Stimulated activated CD4-positive, alpha-beta T cell treated with anti-CD3 and anti-CD28 coated beads, Interleukin-15, amount 100 ng/mL, for 1 hour (primary cell): Measurements from ENCODE around the gene TBX15.

Experiments used
- DNase-seq, 2 donors: peaks; one replicate each; pipeline ENCODE4 v3.0.0-alpha.2; 2020; ENCODE audit warnings: low read depth in 1 of 2, low spot score in 1 of 2

The TBX15 gene

DNA sequence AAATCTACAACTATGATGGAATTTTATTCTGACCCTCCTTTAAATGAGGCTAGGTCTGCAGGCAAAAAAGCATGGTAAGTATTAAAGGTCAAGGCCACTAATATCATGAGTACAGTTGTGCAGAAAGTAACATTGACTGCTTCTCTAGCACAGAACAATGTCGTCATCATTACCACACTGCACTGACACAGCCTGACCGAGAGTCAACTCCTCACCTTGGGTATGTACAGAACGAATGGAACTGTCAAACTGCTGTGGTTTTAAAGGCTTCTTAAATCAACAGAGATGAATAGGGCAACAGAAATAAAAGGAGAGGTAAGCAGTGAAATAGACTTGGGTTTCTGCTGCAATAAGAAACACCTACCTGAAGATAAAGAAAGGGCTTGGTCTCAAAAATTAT is 88.8 kb downstream of the TBX15 start:
- no peak for DNase-seq

DNA sequence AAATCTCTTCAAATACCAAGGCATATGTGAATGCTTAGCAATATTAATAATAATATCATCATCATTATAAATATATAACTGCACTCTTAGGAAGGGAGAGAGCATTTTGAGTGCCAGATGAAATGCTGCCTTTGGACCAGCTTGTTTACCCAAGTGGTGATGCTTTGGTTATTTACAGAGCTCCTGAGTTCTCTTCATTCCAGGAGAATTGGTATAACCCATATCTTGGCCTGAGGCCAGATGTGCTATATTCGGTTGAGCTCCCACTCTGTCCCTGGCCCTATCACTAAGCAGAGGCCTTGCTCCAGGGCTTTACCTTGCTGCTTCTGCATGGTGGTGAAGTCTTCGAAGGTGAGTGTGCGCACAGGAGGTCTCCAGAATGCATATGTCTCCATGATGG is 89.4 kb downstream of the TBX15 start:
- DNase-seq: no peak

DNA sequence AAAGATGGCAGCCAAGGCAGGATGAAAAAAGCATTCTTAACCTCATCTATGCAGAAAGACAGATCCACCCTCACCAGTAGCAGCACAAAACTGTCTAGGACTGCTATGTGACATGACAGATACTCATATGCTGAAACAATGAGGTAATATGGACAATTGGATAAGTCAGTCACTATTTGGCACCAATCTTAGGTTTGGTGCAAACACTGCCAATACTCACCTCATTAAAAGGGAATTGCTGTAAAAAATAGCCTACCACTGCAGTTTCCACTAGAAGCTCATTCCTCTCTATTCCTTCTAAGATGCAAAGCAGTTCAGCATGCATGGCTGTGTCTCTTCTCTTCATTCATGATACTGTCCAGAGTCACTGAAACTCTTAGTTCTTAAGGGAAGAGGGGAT is 91.7 kb downstream of the TBX15 start:
- DNase-seq: no peak

DNA sequence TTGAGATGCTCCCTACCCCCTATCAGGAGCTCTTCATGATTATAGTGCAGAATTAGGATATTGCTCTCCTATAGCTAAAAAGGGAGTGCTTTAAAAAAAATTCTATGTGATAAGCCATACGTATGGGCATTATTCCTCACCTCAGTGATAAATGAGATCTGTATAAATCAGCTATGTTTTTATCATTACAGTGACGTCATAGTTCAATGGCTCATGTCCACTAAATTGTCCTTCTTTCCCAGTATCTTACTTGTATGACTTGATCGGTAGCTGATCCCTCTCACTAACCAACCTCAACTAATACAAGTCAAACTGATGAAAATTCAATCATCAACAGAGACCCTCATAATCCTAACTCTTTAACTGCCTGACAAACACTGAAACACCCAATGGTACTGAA is 93.3 kb downstream of the TBX15 start:
- DNase-seq: no peak

DNA sequence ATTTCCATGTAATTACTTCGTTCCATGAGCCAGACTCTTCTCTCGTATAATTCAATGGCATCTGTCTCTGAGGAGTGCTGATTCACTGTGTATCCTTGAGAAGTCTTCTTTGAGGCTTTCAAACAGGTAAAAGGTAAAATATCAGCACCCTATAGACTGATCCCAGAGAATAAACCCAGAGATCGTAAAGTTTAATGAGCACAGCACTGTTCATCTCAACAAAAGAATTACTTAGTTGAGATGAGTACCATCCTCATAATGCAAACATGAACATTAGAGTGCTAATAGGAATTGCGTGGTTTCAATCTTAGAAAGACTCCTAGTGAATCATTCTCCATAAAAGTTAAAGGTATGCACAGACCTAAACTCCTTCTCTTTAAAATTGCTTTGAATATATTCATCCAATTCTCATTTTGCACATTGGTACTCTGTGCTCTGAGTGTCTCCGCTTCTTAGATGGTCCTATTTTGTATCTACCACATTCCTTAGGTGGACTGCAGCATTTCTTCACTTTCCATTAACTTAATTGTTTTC is 97.2 kb downstream of the TBX15 start:
- no peak for DNase-seq

DNA sequence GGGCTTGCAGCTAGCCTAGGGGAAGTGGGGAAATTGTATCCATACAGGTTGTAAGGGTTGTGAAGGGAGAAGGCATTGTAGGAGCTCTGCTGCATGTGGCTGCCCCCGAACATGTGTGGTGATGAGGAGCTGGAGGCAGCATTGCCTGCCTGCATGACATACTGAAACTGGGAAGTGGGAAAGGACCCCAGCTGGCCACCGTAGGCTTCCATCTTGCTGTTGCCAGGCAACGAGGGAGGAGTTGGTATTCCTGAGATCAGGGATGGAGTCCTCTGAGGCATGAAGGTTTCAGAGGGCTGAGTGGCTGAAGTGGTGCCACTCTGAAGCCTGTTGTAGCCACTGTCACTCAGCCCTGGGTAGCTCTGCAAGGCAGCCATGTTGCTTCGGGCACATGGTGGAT is 103.2 kb downstream of the TBX15 start:
- no peak for DNase-seq

DNA sequence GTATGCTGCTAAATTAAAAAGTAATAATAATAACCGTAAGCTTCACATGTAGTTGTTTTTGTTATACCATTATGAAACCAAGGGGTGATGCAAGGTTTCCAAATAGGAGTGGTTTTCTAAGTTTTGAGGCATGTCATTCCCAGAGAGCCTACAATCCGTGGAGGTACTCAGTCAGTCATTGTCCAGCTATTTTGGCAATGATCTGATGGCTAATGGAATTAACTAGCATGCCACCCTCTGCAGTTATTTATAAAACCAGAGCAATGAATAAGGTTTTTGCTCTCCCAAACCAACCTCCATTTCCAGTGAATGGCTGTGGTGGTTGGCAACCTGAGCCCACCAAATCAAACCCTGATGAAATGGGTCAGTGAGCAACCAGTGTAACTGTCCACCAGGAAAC is 106.4 kb downstream of the TBX15 start:
- DNase-seq: no peak

DNA sequence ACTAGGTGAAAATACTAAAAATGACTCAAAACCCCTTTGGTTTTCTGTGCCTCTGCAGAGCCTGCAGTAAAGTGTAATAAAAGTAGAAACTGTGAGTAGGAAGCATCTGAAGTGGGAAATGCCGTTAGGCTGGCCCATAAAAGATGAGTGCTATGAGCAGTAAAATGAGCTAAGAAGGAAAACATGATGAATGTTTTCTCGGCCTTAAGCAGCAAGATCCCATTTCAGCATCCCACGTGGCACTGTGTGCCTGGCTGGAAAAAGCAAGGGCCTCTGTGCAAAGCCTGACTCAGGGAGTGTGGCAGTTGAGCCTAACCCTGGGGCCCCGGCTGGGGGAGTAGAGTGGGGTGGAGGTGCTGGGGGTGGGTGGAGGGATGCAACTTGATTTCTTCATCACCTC is 109.5 kb downstream of the TBX15 start:
- no peak for DNase-seq

DNA sequence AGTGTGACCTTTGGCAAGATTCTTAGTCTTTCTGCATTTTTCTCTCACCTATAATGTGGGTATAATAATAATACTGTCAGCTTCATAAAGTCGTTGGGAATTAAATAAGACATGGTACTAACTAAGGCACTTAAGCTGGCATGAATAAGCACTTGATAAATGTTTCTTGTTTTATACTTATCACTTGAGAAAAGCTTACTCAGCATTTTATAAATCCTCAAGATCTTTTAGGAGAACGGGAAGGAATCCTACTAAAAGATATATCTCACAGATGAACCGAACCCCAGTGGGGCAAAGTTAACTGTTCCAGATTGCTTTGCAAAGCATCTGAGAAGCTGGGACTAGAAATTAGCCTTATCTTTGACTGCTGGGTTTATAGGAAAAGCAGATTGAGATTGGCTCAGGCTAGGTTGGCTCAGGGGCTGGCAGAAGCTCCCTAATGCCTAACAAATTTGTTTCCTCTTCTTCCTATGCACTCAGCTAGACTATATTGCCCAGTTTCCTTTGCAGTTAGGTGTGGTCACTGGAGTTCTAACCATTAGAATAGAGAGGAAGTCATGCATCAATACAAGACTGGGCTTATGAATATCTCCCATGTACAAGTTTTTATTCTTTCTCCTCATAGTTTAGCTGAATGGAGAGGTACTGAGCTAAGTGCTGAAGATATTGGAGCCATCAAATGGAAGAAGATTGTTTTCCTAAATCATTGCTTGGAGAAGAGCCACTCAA is 110.3 kb downstream of the TBX15 start:
- no peak for DNase-seq

DNA sequence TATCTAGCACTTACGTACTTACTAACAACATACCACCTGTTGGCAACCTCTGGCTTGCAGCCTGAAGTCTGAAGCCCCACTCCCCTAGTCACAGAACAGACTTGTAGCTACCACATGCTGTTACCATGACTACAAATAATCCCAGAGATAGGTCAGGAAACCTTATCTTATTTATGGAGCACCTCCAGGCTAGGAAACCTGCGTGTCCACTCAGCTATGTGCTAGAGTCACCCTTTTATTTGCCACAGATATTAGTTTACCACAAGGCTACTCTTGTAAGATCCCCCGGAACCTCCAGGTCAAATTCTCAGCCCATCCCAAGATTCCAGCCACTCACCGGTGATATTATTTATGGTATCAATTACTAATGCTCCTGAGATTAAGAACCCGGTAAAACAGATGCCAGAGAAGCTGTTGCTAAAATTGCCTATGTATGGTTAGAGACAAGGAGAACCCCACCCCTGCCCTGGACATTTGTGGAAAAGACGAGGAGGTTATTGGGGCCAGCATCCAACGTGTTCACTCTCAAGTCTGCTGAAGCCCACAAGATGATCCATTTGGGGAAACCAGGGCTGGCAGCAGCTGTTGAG is 116.5 kb downstream of the TBX15 start:
- no peak for DNase-seq

DNA sequence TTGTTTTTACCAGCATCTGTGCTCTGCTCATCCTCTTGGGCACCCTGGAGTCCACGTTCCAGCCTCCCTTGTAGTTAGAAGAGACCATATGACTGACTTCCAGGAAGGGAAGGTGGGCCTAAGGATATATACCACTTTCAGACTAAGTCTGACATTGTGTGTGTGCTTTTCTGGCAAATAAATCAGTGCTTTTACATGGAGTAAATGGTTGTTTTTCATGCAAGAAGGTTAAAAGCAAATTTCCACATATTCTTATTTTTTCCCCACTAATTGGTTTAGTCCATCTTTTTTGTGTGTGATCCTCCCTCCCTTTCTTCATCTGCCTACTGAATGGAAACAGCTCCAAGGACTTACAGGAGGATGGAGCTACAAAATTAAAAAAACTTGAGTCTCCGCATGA is 119.8 kb downstream of the TBX15 start:
- no peak for DNase-seq

DNA sequence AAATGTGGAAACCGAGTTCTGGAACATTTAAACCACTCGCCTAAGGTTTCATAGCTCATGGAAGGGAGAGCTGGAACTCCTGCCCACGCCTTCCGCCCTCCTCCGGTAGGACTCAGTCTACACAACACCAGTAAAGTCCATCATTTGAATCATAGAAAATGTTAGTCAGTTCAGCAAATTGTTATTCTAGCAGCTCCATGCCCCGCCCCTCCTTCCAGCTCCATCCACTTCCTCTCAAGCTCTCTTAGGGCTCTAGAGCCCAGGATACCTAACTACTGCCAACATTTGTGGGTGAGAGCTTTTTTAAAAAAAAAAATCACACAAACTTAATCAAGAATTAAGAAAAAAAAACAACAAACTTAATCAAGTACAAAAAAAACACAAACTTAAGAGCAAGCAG is 121.8 kb downstream of the TBX15 start:
- no peak for DNase-seq

DNA sequence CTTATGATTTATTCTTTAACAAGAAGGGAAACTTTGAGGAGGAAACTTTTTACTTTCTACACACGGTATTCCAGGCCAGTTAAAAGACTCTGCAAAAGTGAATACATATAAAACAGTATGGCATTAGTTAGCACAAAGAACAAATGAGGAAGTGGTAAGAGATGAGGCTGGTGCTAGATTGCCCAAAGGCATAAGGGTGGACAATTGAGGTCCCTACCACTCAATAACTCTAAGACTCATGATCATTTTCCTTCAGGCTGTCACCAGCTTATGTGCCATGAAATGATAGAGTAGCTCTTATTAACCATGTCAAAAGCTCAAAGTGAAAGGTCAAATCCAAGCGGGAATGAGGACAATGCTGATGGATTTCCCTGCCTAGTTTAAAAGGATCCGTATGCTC is 124.5 kb downstream of the TBX15 start:
- DNase-seq: no peak

DNA sequence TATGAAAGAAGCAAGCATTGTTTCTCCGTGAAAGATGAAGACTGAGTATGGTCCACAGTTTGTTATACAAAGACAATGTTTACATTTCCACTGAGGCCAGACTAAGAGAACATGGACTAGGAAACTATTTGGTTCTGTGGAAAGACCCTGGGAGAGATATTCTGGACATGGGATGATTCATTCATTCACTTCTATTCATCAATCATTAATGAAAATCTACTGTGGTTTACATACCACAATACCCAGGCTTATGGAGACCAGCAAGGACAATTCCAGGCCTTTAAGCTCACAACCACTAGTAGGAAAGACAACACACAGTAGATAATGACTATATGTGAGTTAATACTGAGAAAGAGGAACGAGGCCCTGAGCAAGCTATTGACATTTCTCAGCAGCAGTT is 125.4 kb downstream of the TBX15 start:
- DNase-seq: no peak

DNA sequence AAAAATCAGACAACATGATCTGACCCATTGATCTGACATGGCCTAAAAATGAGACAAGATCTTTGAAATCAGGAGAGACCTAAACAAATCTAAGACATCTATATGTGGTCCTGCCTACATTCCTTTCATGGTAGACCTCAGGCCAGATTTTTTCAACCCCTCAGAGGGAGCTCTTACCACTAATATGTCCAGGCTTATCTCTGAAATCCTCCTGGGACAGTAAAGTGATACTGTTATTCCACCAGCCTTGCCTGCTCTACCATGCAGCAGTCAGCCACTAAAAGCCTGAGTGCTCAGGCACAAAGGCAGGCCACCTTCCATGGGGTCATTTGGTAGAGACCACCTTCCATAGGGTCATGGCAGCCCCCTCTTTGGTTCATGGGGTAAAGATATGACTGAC is 126.9 kb downstream of the TBX15 start:
- no peak for DNase-seq

DNA sequence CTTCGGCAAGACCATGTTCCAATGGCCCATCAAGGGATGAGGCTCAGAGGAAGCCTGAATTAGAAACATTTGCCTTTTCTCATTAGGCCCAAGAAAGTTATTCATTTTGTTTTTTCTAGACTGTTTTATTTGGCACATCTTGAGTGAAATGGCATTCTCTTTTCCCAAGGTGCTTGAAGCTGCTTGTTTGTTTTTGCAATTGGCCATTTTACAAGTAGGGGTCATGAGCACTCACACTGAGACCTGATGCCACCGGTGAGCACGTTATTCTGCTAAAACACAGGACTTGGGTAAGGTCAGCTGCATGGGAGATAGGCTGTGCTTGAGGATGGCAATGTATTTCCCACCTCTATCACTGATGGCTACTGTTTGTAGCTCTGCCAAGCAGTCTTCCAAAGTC is 128.1 kb downstream of the TBX15 start:
- DNase-seq: no peak

DNA sequence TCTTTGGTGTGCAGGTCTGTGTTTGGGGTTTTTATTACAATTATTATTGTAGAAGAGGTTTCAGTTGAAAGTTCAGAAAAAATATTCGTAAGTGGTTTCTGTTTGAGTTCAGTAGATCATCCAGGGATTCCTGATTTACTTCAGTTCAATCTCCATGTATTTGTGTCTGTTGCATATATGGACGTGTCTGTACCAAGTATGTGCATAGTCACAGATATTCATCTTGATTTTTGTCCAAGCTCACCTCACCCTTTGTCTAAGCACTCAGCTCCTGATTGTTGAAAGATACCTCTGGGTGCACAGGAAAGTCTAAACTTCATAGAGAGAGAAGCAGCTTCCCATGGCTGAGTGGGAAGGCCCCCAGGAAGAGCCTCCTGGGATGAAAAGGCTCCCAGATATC is 141.7 kb downstream of the TBX15 start:
- no peak for DNase-seq

DNA sequence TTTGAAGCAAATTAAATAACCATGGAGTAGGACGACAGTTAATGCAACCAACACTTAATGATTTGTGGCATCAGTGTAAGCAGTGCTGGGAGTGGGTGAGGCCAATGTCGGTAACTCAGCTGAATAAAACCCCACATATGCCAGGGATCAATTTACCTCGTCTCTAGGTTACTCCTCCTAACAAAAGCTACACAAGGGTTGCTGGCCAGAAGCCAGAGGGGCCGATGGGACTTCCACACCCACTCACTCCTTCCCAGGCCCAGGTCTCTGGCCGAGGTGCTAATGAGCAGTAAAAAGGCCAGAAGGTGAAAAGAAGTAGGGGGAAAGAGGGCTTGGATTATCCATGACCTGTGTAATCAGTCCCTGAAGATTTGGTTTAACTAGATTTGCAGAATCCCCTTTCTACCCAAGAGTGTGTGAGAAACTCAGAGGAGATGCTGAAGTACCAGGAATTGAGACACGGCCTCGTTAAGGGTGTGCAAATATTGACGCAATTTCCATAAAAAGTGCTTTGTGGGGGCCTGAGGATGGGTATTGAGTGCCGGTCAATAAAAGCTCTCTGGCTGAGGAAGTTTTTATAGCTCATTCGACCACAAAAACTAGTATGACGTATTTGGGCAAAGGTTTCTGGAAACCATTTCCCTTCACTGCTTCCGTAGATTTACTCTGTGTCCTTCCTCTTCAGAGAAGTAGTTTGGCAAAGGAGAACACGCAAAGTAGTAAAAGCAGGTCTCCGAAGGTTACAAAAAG is 145.5 kb downstream of the TBX15 start:
- no peak for DNase-seq

DNA sequence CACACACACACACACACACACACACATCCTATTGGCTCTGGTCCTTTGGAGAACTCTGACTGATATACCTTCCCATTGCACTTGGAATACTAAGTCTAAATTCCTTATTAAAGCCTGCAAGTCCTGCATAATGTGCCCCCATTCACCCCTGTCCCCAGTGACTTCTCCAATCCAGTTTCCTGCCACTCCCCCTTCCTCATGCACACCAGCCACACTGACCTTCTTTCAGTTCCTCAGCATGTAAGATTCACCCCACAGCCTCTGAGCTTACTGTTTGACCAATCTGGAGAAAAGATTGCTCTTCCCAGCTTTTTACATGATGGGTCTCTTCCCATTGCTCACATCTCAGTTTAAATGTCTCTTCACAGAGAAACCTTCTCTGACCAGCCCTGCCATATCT is 146.6 kb downstream of the TBX15 start:
- DNase-seq: no peak
